Activated B cell treated with CpG ODN at 0.5 μM for 24 hours (primary cell): ENCODE results near the gene SLC16A14. TPM values are rescaled to one million over a fixed set of nuclear protein-coding genes. Genes with fewer than 3 reads are reported as not detected.

Experiments
- ATAC-seq: fragments of 200-7000 bp; cut with Tn5 transposase; one replicate; pipeline ENCODE4 v1.10.0; 2021; ENCODE audit warnings: low read depth, mild to moderate bottlenecking, moderate library complexity
- CTCF ChIA-PET: fragments of 350-600 bp; sonication (Branson Sonifier 250); formaldehyde crosslinking; loops from one replicate; lab custom pipeline; 2021; ENCODE audit warnings: antibody characterized with exemption; lab: Charles Lee
- POLR2A ChIA-PET: fragments of 350-600 bp; sonication (Branson Sonifier 250); formaldehyde crosslinking; loops from one replicate; lab custom pipeline; 2021; ENCODE audit warnings: antibody characterized with exemption; lab: Charles Lee
- DNase-seq: peaks from one replicate; pipeline ENCODE4 v3.0.0; 2022
- H3K27ac Mint-ChIP-seq: one replicate; pipeline ENCODE4 v1.8.0; 2020; ENCODE audit warnings: mixed read lengths
- H3K27me3 Mint-ChIP-seq: one replicate; pipeline ENCODE4 v1.8.0; 2021; ENCODE audit warnings: mixed read lengths
- H3K36me3 Mint-ChIP-seq: one replicate; pipeline ENCODE4 v1.8.0; 2021; ENCODE audit warnings: low read depth, mixed read lengths
- H3K4me1 Mint-ChIP-seq: one replicate; pipeline ENCODE4 v1.8.0; 2021; ENCODE audit warnings: mixed read lengths
- H3K4me3 Mint-ChIP-seq: one replicate; pipeline ENCODE4 v1.8.0; 2020; ENCODE audit warnings: mild to moderate bottlenecking, mixed read lengths
- H3K9me3 Mint-ChIP-seq: one replicate; pipeline ENCODE4 v1.8.0; 2020; ENCODE audit warnings: mixed read lengths
- intact Hi-C: fragments of 100-400 bp; cut with micrococcal nuclease; formaldehyde crosslinking; loops from one replicate; pipeline ENCODE4 v1.15.1; 2024
- total RNA-seq: library from RNA; stranded (reverse); gene quantifications from 2 replicates; pipeline ENCODE4 v1.2.3, GENCODE V29; 2022
- TF ChIP-seq, protein P1 (sequence below): fragments of 200-600 bp; IDR thresholded peaks from one replicate; pipeline ENCODE4 v1.8.0; 2022; ENCODE audit warnings: antibody characterized with exemption, mild to moderate bottlenecking

SLC16A14 gene
- total RNA-seq, 1 donor from 2014 or later = 3.7 TPM

DNA sequence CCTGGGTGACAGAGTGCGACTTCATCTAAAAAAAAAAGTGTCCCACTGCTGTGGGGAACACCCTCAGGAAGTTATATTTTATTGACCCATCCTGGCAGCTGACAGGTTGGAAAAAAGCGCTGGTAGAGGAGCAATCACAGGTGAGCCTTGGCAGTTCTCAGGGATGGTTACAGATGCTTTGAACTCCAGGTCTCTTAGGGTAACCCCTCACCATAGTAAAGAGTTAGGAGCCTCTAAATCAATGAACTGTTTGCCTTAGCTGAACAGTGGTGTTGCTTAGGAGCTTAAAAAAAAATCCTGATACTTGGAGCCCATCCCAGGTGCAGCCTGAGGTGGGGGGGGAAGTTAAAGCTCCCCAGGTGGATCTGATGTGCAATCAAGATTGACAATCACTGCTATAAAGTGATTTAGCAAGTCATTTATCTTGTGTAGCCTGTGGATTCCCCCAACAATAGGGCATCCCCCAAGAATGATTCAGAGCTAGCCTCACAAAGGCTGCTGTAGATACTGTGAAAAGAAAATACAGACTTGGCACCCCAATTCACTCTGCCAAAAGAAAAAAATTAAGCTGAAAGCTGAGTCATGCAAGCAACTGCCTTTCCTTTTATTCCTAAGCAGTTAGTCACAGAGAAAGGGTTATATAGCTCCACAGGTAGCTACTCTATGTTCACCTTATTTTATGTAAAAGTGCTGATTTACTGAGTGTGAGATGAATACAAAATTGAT lies 14.8 kb downstream of the SLC16A14 start:
- CTCF ChIA-PET = interaction anchor here (1.5 kb wide), 1 partner anchor 13 kb away, joined by 3 read pairs; no protein-coding TSS in a partner anchor
- no peaks in the 10 kb centered on the region for H3K36me3 Mint-ChIP-seq

DNA sequence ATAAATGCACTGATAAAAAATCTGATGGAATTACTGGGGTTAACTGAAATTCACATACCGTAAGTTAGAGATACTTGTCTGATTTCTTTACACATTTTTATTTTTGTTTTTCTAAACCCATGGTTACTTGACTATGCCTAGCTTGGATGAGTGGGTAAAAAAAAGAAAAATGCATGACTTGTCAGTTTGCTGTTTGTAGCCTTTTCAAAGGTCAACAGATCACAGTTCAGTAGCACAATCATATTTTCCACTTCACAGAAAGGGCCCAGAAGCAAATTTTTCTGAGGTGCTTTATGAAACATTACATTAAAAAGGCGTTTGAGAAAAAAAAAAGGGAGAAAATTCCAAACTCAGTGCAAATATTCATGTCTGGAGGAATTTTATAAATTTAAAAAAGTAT lies 16.4 kb downstream of the SLC16A14 start:
- ATAC-seq = no peak
- POLR2A ChIA-PET = no interaction called here
- H3K27ac Mint-ChIP-seq = no peak overlapping the region

More for the DNA sequence above, 14.8 kb downstream of the SLC16A14 start:
- POLR2A ChIA-PET = no interaction called here
- Mint-ChIP-seq H3K27ac (no peak overlapping the region), H3K9me3 (no peaks in the 10 kb centered on the region), H3K4me3 (no peak overlapping the region), H3K27me3 (no peaks in the 10 kb centered on the region), H3K4me1 (peaks cover 7% of the 10 kb centered on the region)
- ATAC-seq = no peak
- intact Hi-C loops = no loop called here
- DNase-seq = no peak
- TF ChIP-seq, protein P1, sequence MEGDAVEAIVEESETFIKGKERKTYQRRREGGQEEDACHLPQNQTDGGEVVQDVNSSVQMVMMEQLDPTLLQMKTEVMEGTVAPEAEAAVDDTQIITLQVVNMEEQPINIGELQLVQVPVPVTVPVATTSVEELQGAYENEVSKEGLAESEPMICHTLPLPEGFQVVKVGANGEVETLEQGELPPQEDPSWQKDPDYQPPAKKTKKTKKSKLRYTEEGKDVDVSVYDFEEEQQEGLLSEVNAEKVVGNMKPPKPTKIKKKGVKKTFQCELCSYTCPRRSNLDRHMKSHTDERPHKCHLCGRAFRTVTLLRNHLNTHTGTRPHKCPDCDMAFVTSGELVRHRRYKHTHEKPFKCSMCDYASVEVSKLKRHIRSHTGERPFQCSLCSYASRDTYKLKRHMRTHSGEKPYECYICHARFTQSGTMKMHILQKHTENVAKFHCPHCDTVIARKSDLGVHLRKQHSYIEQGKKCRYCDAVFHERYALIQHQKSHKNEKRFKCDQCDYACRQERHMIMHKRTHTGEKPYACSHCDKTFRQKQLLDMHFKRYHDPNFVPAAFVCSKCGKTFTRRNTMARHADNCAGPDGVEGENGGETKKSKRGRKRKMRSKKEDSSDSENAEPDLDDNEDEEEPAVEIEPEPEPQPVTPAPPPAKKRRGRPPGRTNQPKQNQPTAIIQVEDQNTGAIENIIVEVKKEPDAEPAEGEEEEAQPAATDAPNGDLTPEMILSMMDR = no peak

DNA sequence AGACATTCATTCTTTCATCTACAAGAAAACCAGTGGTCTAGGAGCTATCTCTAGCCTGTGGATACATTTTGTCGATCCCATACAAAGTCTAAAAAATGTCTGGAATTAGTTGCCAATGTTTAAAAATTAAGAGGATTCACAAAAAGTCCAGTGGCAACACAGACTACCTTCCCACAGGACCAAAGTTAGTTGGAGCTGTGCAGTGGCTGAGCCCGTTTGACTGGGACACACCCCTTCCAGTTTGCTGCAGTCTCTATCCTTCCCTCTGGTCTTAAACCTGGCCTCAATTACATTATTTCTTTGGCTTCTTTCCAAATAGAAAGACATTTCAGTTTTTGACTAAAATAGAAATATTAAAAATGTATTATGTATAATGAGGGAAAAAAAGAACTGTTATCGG lies 18.6 kb downstream of the SLC16A14 start:
- intact Hi-C loops = no loop called here
- POLR2A ChIA-PET = no interaction called here
- Mint-ChIP-seq H3K4me1 (peaks cover 7% of the 10 kb centered on the region), H3K9me3 (no peaks in the 10 kb centered on the region), H3K4me3 (no peak overlapping the region), H3K27ac (no peak overlapping the region), H3K27me3 (no peaks in the 10 kb centered on the region), H3K36me3 (no peaks in the 10 kb centered on the region)
- DNase-seq (no peak), ATAC-seq (no peak)
- TF ChIP-seq, protein P1 = no peak
- CTCF ChIA-PET = no interaction called here

More for the DNA sequence above, 16.4 kb downstream of the SLC16A14 start:
- no peak for DNase-seq
- intact Hi-C loops = no loop called here
- Mint-ChIP-seq H3K27me3 (no peaks in the 10 kb centered on the region), H3K36me3 (no peaks in the 10 kb centered on the region), H3K4me1 (peaks cover 7% of the 10 kb centered on the region), H3K4me3 (no peak overlapping the region), H3K9me3 (no peaks in the 10 kb centered on the region)
- CTCF ChIA-PET = no interaction called here
- TF ChIP-seq, protein P1 = no peak

GRCh38 chr2:230048010-230048671 lies 20.6 kb downstream of the SLC16A14 start:
- Mint-ChIP-seq H3K27ac (no peak overlapping the region), H3K27me3 (no peaks in the 10 kb centered on the region)

GRCh38 chr2:230046491-230046890 lies 22.2 kb downstream of the SLC16A14 start:
- Mint-ChIP-seq H3K27me3 (no peaks in the 10 kb centered on the region), H3K27ac (no peak overlapping the region), H3K4me3 (no peak overlapping the region), H3K4me1 (no peaks in the 10 kb centered on the region), H3K9me3 (peaks cover 2% of the 10 kb centered on the region), H3K36me3 (no peaks in the 10 kb centered on the region)
- no peak for ATAC-seq
- CTCF ChIA-PET = no interaction called here
- intact Hi-C loops = no loop called here
- TF ChIP-seq, protein P1 = no peak
- DNase-seq = no peak
- POLR2A ChIA-PET = no interaction called here

More at GRCh38 chr2:230048010-230048671, 20.6 kb downstream of the SLC16A14 start:
- intact Hi-C loops = no loop called here
- no peak for DNase-seq
- H3K4me1 Mint-ChIP-seq = peaks cover 2% of the 10 kb centered on the region
- H3K9me3 Mint-ChIP-seq = no peaks in the 10 kb centered on the region
- H3K4me3 Mint-ChIP-seq = no peak overlapping the region
- POLR2A ChIA-PET = no interaction called here
- TF ChIP-seq, protein P1 = no peak
- no peaks in the 10 kb centered on the region for H3K36me3 Mint-ChIP-seq
- ATAC-seq = no peak
- CTCF ChIA-PET = interaction anchor here (0.6 kb wide), 2 partner anchors 506 to 776 kb away, joined by 3 to 4 read pairs; no protein-coding TSS in a partner anchor
